HCT116 (cell line): ENCODE measurements around the gene CFAP107.

Experiments used
- CEBPB ChIP-seq: IDR thresholded peaks from 2 replicates; pipeline ENCODE4 v1.6.1; 2012; ENCODE audit warnings: low read depth
- CTCF ChIP-seq, 3 experiments: fragments of 200-600 bp in 1 of 3; sonication (generic) in 1 of 3; IDR thresholded peaks in 2 of 3; conservative IDR thresholded peaks in 1 of 3; 2 replicates each; pipeline ENCODE4 v1.5.1; 2012 to 2017; ENCODE audit warnings: low read depth in 2 of 3, low read length in 2 of 3, antibody characterized with exemption in 1 of 3, borderline replicate concordance in 1 of 3, control low read depth in 1 of 3, mild to moderate bottlenecking in 1 of 3, mixed read lengths in 1 of 3, mixed run types in 1 of 3, moderate library complexity in 1 of 3; ENCODE audit not compliant: insufficient read depth in 1 of 3

- TF ChIP-seq CTCF (IDR thresholded peaks at IDR 0.05 in 2 of 3, conservative IDR thresholded peaks at IDR 0.05 in 1 of 3; ENCODE audit: borderline replicate concordance in 1 of 3, insufficient read depth in 1 of 3, low read depth in 2 of 3, low read length in 2 of 3) (no peak), CEBPB (no peak)
These were observed 15.8 kb downstream of the CFAP107 start for GRCh38 chr1:12761781-12762180.
